GM12878 (cell line): Measurements from ENCODE around the gene CYB5A. TPM values are rescaled to one million over a fixed set of nuclear protein-coding genes. Genes with fewer than 3 reads are reported as not detected.

Experiments used
- ATAC-seq: fragments of 200-7000 bp; cut with Tn5 transposase; 3 replicates; pipeline ENCODE4 v1.9.1; 2020; ENCODE audit warnings: mild to moderate bottlenecking, moderate library complexity
- Bru-seq: library from RNA; stranded (reverse); fragments of 400-500 nt; gene quantifications from one replicate; lab custom pipeline; 2021; lab: Mats Ljungman, UMichigan
- BruChase-seq, 2 experiments: library from RNA; stranded (reverse); fragments of 400-500 nt; gene quantifications; one replicate each; lab custom pipeline; 2021; lab: Mats Ljungman, UMichigan
- BruUV-seq: library from RNA; stranded (reverse); fragments of 400-500 nt; replicated peaks from 2 replicates; lab custom pipeline; 2021; lab: Mats Ljungman, UMichigan
- CTCF ChIA-PET: fragments of 300-600 bp; sonication (Branson Sonifier 250); formaldehyde crosslinking; extraction: SDS; loops from one replicate; lab custom pipeline; 2021; ENCODE audit warnings: inconsistent platforms; lab: Yijun Ruan, JAX
- POLR2A ChIA-PET: fragments of 350-600 bp; formaldehyde crosslinking; extraction: SDS; loops from one replicate; lab custom pipeline; 2021; ENCODE audit warnings: inconsistent platforms; lab: Charles Lee
- RAD21 ChIA-PET: fragments of 300-600 bp; sonication (Branson Sonifier 250); formaldehyde crosslinking; loops from one replicate; lab custom pipeline; 2023; ENCODE audit warnings: antibody characterized with exemption; ENCODE audit not compliant: unreplicated experiment; lab: Charles Lee
- SMC1A ChIA-PET: fragments of 300-600 bp; sonication (Branson Sonifier 250); formaldehyde crosslinking; loops from one replicate; lab custom pipeline; 2023; ENCODE audit not compliant: unreplicated experiment, uncharacterized antibody; lab: Charles Lee
- DNase-seq: peaks from one replicate; pipeline ENCODE4 v3.0.0-alpha.2; 2011; ENCODE audit warnings: low read depth, low spot score
- FAIRE-seq: peaks from 3 replicates; lab custom pipeline; 2011; peaks lifted over from hg19 to GRCh38; lab: Jason Lieb, UNC
- H2AFZ ChIP-seq: 2 replicates; pipeline ENCODE4 v1.6.0; 2011; ENCODE audit warnings: low read depth, low read length, control low read depth; ENCODE audit not compliant: control insufficient read depth
- H3K27ac ChIP-seq: 2 replicates; pipeline ENCODE4 v1.5.1; 2011; ENCODE audit warnings: control low read depth; ENCODE audit not compliant: control insufficient read depth, insufficient read depth
- H3K27me3 ChIP-seq, 2 experiments: replicated peaks in 1 of 2; 2 replicates each; pipeline versions ENCODE4 v1.6.0 to v1.6.1; 2011; ENCODE audit warnings: low read length in 1 of 2; ENCODE audit not compliant: control insufficient read depth in 2 of 2, insufficient read depth in 2 of 2
- H3K36me3 ChIP-seq, 2 experiments: 2 replicates each; pipeline ENCODE4 v1.5.1; 2011; ENCODE audit warnings: low read length in 1 of 2; ENCODE audit not compliant: control insufficient read depth in 2 of 2, insufficient read depth in 2 of 2
- H3K4me1 ChIP-seq: 2 replicates; pipeline ENCODE4 v1.6.1; 2011; ENCODE audit warnings: mild to moderate bottlenecking, low read length, moderate library complexity, mixed read lengths; ENCODE audit not compliant: control insufficient read depth, insufficient read depth
- H3K4me2 ChIP-seq: 2 replicates; pipeline ENCODE4 v1.6.0; 2011; ENCODE audit warnings: control low read depth; ENCODE audit not compliant: control insufficient read depth, insufficient read depth
- H3K4me3 ChIP-seq: fragments of 200-600 bp; sonication (generic); 2 replicates; pipeline ENCODE4 v1.5.1; 2016
- H3K79me2 ChIP-seq: 2 replicates; pipeline ENCODE4 v1.6.0; 2011; ENCODE audit warnings: low read length; ENCODE audit not compliant: control insufficient read depth, insufficient read depth
- H3K9ac ChIP-seq: 2 replicates; pipeline ENCODE4 v1.8.0; 2011; ENCODE audit warnings: low read length, control low read depth, mixed read lengths; ENCODE audit not compliant: control insufficient read depth, insufficient read depth
- H3K9me3 ChIP-seq: replicated peaks from 3 replicates; pipeline ENCODE4 v1.5.1; 2011; ENCODE audit warnings: mild to moderate bottlenecking, low read length; ENCODE audit not compliant: control insufficient read depth, insufficient read depth
- H4K20me1 ChIP-seq: 2 replicates; pipeline ENCODE4 v1.6.0; 2011; ENCODE audit not compliant: control insufficient read depth, insufficient read depth
- EED ChIP-seq: sonication (generic); IDR thresholded peaks from 2 replicates; pipeline ENCODE4 v1.6.1; 2016; ENCODE audit warnings: antibody characterized with exemption, low read depth
- FOS ChIP-seq: IDR thresholded peaks from 3 replicates; pipeline ENCODE4 v1.6.1; 2011; ENCODE audit warnings: borderline replicate concordance; ENCODE audit not compliant: insufficient read length; ENCODE audit errors: extremely low read depth
- FOXM1 ChIP-seq: IDR thresholded peaks from 2 replicates; pipeline ENCODE4 v1.6.1; 2012; ENCODE audit warnings: low read depth, mild to moderate bottlenecking, inconsistent platforms, low read length, moderate library complexity
- IKZF1 ChIP-seq: fragments of 450-650 bp; conservative IDR thresholded peaks from 2 replicates; pipeline ENCODE4 v1.6.1; 2017; ENCODE audit warnings: antibody characterized with exemption, mild to moderate bottlenecking
- IKZF2 ChIP-seq, 2 experiments: fragments of 450-650 bp; IDR thresholded peaks; 2 replicates each; pipeline ENCODE4 v1.6.1; 2017; ENCODE audit warnings: mild to moderate bottlenecking in 2 of 2, moderate library complexity in 2 of 2
- MTA2 ChIP-seq: fragments of 450-650 bp; IDR thresholded peaks from 2 replicates; pipeline ENCODE4 v1.6.1; 2016; ENCODE audit warnings: low read depth, mild to moderate bottlenecking, moderate library complexity
- NFYA ChIP-seq: IDR thresholded peaks from 2 replicates; pipeline ENCODE4 v1.6.1; 2011; ENCODE audit warnings: low read depth, mild to moderate bottlenecking, low read length, improper control_type of control experiment, borderline replicate concordance
- NKRF ChIP-seq: fragments of 450-650 bp; conservative IDR thresholded peaks from 2 replicates; pipeline ENCODE4 v1.6.1; 2017; ENCODE audit warnings: mild to moderate bottlenecking, moderate library complexity
- RB1 ChIP-seq: fragments of 450-650 bp; formaldehyde crosslinking; IDR thresholded peaks from 2 replicates; pipeline ENCODE4 v1.6.1; 2017; ENCODE audit warnings: mild to moderate bottlenecking, borderline replicate concordance
- RELA ChIP-seq: fragments of 450-650 bp; IDR thresholded peaks from 2 replicates; pipeline ENCODE4 v1.8.0; 2014; ENCODE audit warnings: borderline replicate concordance; ENCODE audit not compliant: partially characterized antibody
- RUNX3 ChIP-seq: IDR thresholded peaks from 2 replicates; pipeline ENCODE4 v1.6.1; 2012; ENCODE audit warnings: low read length, inconsistent platforms
- SP1 ChIP-seq: IDR thresholded peaks from one replicate; pipeline ENCODE4 v1.6.1; 2011; ENCODE audit warnings: low read depth, low read length
- STAT1 ChIP-seq: fragments of 450-650 bp; conservative IDR thresholded peaks from 2 replicates; pipeline ENCODE4 v1.6.1; 2014; ENCODE audit warnings: antibody characterized with exemption, mild to moderate bottlenecking
- SUZ12 ChIP-seq: fragments of 200-600 bp; sonication (generic); IDR thresholded peaks from one replicate; pipeline ENCODE4 v1.6.1; 2018; ENCODE audit warnings: antibody characterized with exemption, mild to moderate bottlenecking; ENCODE audit not compliant: unreplicated experiment
- TARDBP ChIP-seq: IDR thresholded peaks from 2 replicates; pipeline ENCODE4 v1.6.1; 2016; ENCODE audit warnings: borderline replicate concordance
- WGBS: methylation state at CpG from one replicate; pipeline ENCODE4 v1.1.6; 2016; ENCODE audit warnings: low lambda C conversion rate; ENCODE audit not compliant: insufficient replicate concordance, insufficient coverage; ENCODE audit errors: missing lambda C conversion rate; 5-methylcytosine and 5-hydroxymethylcytosine counted together
- in situ Hi-C: fragments of 300-500 bp; cut with MboI; formaldehyde crosslinking; loops from 9 replicates; pipeline ENCODE4 v1.14.3; 2018; ENCODE audit warnings: mixed read lengths
- intact Hi-C: fragments of 100-400 bp; cut with micrococcal nuclease; formaldehyde crosslinking; loops from one replicate; pipeline ENCODE4 v1.14.2; 2022; ENCODE audit not compliant: unreplicated experiment
- long read RNA-seq, 2 experiments: library from polyadenylated mRNA; unstranded; transcript quantifications; one replicate each; pipeline ENCODE4 v2.0.0, GENCODE V29; 2019 to 2020
- polyA minus RNA-seq, 3 experiments: library from RNA; depleted of rRNA, polyadenylated mRNA; stranded (reverse); fragments of >200 nt; gene quantifications; 2 replicates each; pipeline ENCODE4 v1.2.3, GENCODE V29; 2011
- polyA plus RNA-seq, 11 experiments: library from polyadenylated mRNA; depleted of rRNA in 4 of 11; unstranded in 6 of 11; stranded (reverse) in 5 of 11; fragments of >200 nt; fragmentation: Nextera tagmentation in 4 of 11; fragmentation: Illumina TruSeq in 1 of 11; extraction: Ambion mirVana in 4 of 11; extraction: Trizol in 1 of 11; gene quantifications; 1 replicate in 1 of 11; 2 replicates in 10 of 11; pipeline versions ENCODE4 v1.2.1 to v1.2.3, GENCODE V29; 2011 to 2016; ENCODE audit warnings: inconsistent platforms in 2 of 11, missing spikeins in 2 of 11, low read depth in 1 of 11
- total RNA-seq, 4 experiments: library from RNA; depleted of rRNA in 3 of 4; stranded (reverse); fragments of >200 nt in 3 of 4; fragmentation: Illumina TruSeq in 1 of 4; extraction: Trizol in 1 of 4; gene quantifications; 2 replicates each; pipeline versions ENCODE4 v1.2.1 to v1.2.3, GENCODE V29; 2013 to 2021

The CYB5A gene, protein sequence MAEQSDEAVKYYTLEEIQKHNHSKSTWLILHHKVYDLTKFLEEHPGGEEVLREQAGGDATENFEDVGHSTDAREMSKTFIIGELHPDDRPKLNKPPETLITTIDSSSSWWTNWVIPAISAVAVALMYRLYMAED
- 49.2 and 49.6 TPM in 2 replicates for total RNA-seq (2013; cell fraction: nucleolus; rRNA removed)
- total RNA-seq (2014; rRNA removed), result 63.2 and 76.9 TPM in 2 replicates
- total RNA-seq (2014; rRNA removed; fragmentation: Illumina TruSeq; extraction: Trizol), result 63.9 and 68.7 TPM in 2 replicates
- 60.2 and 60.4 TPM in 2 replicates for total RNA-seq (2021)
- polyA plus RNA-seq (2011; ENCODE audit: low read depth), result 29.6 TPM
- polyA plus RNA-seq (2011; rRNA removed), result 106 and 119 TPM in 2 replicates
- 126 and 164 TPM in 2 replicates for polyA plus RNA-seq (2011; cell fraction: cytosol; rRNA removed)
- 57.7 and 65.9 TPM in 2 replicates for polyA plus RNA-seq (2011; cell fraction: nucleus; rRNA removed)
- 46.7 and 56.5 TPM in 2 replicates for polyA plus RNA-seq (2012)
- 78.6 and 87.4 TPM in 2 replicates for polyA plus RNA-seq (2014; fragmentation: Illumina TruSeq; extraction: Trizol)
- polyA plus RNA-seq (2014; fragmentation: Nextera tagmentation; extraction: Ambion mirVana), result 100 to 1,000 TPM; 120 to 129 TPM
- polyA plus RNA-seq (2014; rRNA removed), result 57.8 and 76.8 TPM in 2 replicates
- 100 to 1,000 TPM; 119 to 122 TPM for polyA plus RNA-seq (2016; fragmentation: Nextera tagmentation; extraction: Ambion mirVana)
- polyA minus RNA-seq (2011; rRNA and poly(A)+ RNA removed), result 30.7 and 34.2 TPM in 2 replicates
- polyA minus RNA-seq (2011; cell fraction: cytosol; rRNA and poly(A)+ RNA removed), result 8.8 and 20.5 TPM in 2 replicates
- polyA minus RNA-seq (2011; cell fraction: nucleus; rRNA and poly(A)+ RNA removed), result 8.0 and 8.1 TPM in 2 replicates
- percentile 72 among the genes with signal in this experiment for Bru-seq, nascent RNA
- BruChase-seq, experiment 1, labeled RNA remaining after a 6-hour chase, result percentile 79 among the genes with signal in this experiment
- BruChase-seq, experiment 2, labeled RNA remaining after a 2-hour chase, result percentile 73 among the genes with signal in this experiment
- long read RNA-seq, experiment 1, transcript CYB5A-202 (5 exons, 3,283 nt), result major isoform, 50 of 54 reads
- long read RNA-seq, experiment 1, partial matches to known transcripts, result 0 of 54 reads
- long read RNA-seq, experiment 1, other reads (novel, unspliced or antisense), result 4 of 54 reads
- long read RNA-seq, experiment 2, transcript CYB5A-202 (5 exons, 3,283 nt), result major isoform, 185 of 198 reads
- long read RNA-seq, experiment 2, partial matches to known transcripts, result 1 of 198 reads
- long read RNA-seq, experiment 2, other reads (novel, unspliced or antisense), result 10 of 198 reads

DNA sequence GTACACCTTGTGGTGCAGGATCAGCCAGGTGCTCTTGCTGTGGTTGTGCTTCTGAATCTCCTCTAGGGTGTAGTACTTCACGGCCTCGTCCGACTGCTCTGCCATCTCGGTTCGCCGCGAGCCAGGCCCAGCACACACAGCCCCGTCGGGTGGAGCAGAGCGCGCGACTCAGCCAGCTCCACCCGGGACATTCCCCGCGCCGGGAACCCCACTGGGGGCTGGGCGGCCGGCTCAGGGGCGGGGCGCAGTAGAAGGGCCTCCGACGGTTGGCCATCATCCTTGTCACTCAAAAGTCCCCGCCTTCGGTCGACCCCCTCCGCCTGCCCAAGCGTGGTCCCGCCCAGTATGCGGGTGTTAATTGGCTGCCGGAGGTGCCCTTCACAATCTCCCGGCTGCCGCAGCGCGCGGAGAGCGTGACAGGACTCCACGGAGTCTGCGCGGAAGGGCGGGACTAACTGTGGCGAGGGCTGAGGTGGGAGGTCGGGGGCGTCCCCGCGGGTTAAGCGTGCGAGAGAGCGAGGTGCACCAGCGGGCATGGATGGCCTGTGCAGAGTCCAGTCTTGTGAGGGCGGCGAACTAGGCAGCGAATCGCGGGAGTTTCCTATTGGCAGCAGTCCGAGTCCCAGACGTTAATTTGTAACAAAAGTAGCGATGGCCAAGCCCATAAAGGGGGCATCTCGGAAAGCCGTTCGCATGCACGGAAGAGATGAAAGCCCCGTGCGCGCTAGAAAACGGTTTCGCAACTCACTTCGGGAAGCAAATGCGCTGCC, at the start of gene CYB5A:
TSS of gene CYB5A (minus strand) at position 193 of the 770 bp plus-strand sequence. CDS start at position 105, 88 bp downstream.
- H3K27ac ChIP-seq, result peak within 1 kb of the TSS; percentile 18; the same call in 1 of the 2 replicates
- BruUV-seq, result no TSS peak
- peak within 1 kb of the TSS; percentile 95 for H2AFZ ChIP-seq
- ATAC-seq (peak; percentile 99), FAIRE-seq (peak; percentile 97), DNase-seq (peak; percentile 87)
- POLR2A ChIA-PET, result interaction anchor here (1.3 kb wide), 1 partner anchor 27 kb away, joined by 5 read pairs; no protein-coding TSS in a partner anchor
- in situ Hi-C loops, result no loop called here
- H3K9ac ChIP-seq, result peak within 1 kb of the TSS; percentile 67; the same call in 1 of the 2 replicates
- H3K4me2 ChIP-seq, result peak within 1 kb of the TSS; percentile 83
- WGBS, result 1% methylated on average over 68 of the region's 68 CpGs
- H3K36me3 ChIP-seq, result no peaks in the 10 kb centered on the region
- H3K9me3 ChIP-seq, result no peaks in the 10 kb centered on the region; the same call in 2 of the 3 replicates
- peaks cover 5% of the 10 kb centered on the region; the same call in 1 of the 2 replicates for H3K79me2 ChIP-seq
- RAD21 ChIA-PET, result interaction anchor here (1.9 kb wide), 1 partner anchor 28 kb away, joined by 7 read pairs; no protein-coding TSS in a partner anchor
- intact Hi-C loops, result loop anchor here (1.0 to 5.0 kb wide), 3 partner anchors 27 to 205 kb away; partner anchors contain the start of genes CNDP2 and TIMM21
- SMC1A ChIA-PET, result interaction anchor here (1.2 kb wide), 1 partner anchor 8 kb away, joined by 3 read pairs; no protein-coding TSS in a partner anchor
- H3K27me3 ChIP-seq, result no peaks in the 10 kb centered on the region
- H3K4me1 ChIP-seq, result peaks cover 3% of the 10 kb centered on the region
- H3K4me3 ChIP-seq, result peak within 1 kb of the TSS; percentile 68
- CTCF ChIA-PET, result interaction anchor here (0.6 to 1.1 kb wide), 2 partner anchors 51 to 205 kb away, joined by 3 read pairs; no protein-coding TSS in a partner anchor
- H4K20me1 ChIP-seq, result no peaks in the 10 kb centered on the region
- TF ChIP-seq SP1 (peak; percentile 98), NFYA (peak; percentile 18; the same call in 1 of the 2 replicates), SUZ12 (no peak), EED (peak; percentile 18; the same call in 1 of the 2 replicates), IKZF1 (peak; percentile 69), IKZF2 (IDR thresholded peaks at IDR 0.05) (peak in 1 of 2 experiments; percentile 42; a peak in 2 of 4 replicates), STAT1 (no peak), TARDBP (no peak), RUNX3 (peak; percentile 42; the same call in 1 of the 2 replicates), RB1 (0 out of 2 replicates have a peak, but pooled peaks have one; percentile 28), NKRF (0 out of 2 replicates have a peak, but pooled peaks have one; percentile 21), FOS (peak; percentile 64), MTA2 (0 out of 2 replicates have a peak, but pooled peaks have one; percentile 8), FOXM1 (no peak), RELA (peak; percentile 71)
